Eye (tissue), 1 donor: Measurements from ENCODE around the gene PLGRKT.
"Not testable (repeated sequence)": the region's sequence is repeated elsewhere in the genome, so short reads cannot be mapped to it uniquely, and the experiment has no call there.

Experiments used
- DNase-seq: peaks from one replicate; pipeline ENCODE4 v3.0.0-alpha.2; 2015

PLGRKT gene

DNA sequence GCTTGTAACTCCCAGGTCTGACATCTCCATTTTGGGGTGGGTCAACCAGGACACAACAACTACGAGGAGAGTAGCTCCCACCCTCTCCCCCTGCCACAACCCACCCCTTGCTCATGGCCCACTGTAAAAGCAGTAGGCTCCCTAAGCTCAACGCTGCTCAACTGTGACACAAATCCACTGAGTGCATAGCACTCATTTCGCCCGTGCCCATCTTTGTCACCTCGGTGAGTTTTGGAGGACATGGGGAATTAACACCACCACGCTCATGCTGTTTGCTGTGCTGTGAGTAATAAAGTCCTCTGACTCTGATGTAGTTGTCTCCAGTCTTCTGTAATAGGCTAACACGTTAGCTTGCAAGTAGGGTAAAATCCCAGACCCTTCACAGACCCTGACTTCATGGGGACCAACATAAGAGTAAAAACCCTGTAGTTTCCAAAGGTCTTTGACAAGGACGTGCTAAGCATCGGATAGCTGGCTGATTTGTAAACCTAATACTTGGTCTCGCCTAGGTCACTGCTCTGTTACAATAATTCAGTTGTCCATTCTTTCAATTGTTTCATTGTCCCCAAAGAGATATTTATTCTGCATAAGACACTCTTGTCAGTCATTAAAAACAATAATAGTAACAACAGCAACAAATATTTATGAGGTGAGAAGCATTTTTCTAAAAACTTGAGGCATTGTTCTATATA, 7.7 kb downstream of the PLGRKT start:
- DNase-seq, result no peak

DNA sequence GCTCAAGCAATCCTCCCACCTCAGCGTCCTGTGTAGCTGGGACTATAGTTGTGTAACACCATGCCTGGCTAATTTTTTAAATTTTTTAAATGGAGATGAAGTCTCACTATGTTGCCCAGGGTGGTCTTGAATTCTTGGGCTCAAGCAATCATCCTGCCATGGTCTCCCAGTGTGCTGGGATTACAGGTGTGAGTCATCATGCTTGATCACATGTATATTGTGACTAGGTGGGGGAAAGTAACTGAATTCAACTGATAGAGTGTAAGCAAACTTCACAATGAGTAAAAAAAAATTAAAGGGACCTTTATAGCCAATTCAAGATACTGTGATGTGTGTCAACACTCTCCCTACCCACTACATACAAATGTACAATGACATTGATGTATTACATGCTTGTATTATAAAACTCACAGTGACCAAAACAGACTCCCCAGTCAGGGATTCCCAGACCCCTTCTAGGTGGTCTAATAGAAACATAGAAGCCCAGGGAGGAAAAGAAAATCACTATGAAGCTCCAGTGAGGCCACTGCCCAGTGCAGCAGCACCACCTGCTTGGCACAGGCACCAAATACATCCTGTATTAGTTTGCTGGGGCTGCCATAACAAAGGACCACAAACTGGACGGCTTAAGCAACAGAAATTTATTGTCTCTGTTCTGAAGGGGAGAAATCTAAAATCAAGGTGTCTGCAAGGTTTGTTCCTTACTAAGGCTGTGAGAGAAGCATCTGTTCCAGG, 8.8 kb downstream of the PLGRKT start:
- no peak for DNase-seq

DNA sequence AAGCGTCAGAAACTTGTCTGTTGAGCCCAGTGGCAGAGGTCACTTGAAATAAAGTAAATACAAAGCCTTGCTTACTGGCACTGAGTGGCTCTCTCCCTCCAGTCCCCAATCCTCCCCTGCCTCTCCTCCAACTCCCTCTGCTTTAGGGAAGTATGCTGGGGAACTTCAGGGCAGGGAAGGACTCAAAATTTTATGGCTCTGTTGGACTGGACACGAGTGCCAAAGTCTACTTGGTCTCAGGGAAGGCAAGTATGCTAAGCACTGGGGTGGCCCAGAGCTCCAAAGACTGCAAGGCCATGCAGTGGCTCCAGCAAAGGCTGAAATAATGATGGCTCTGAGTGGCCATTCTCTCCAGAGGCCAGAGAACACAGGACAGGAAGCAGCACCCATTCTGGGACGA, 9.6 kb downstream of the PLGRKT start:
- DNase-seq, result no peak

DNA sequence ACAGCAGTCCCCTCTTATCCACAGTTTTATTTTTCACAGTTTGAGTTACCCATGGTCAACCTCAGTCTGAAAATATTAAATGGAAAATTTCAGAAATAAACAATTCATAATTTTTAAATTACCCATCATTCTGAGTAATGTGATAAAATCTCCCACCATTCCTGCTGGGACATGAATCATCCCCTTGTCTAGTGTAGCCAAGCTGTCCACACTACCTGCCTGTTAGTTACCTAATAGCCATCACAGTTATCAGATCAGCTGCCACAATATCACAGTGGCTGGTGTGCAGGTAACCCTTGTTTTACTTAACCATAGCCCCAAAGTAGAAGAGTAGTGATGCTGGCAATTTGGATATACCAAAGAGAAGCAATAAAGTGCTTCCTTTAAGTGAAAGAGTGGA, 10.7 kb downstream of the PLGRKT start:
- DNase-seq, result no peak

DNA sequence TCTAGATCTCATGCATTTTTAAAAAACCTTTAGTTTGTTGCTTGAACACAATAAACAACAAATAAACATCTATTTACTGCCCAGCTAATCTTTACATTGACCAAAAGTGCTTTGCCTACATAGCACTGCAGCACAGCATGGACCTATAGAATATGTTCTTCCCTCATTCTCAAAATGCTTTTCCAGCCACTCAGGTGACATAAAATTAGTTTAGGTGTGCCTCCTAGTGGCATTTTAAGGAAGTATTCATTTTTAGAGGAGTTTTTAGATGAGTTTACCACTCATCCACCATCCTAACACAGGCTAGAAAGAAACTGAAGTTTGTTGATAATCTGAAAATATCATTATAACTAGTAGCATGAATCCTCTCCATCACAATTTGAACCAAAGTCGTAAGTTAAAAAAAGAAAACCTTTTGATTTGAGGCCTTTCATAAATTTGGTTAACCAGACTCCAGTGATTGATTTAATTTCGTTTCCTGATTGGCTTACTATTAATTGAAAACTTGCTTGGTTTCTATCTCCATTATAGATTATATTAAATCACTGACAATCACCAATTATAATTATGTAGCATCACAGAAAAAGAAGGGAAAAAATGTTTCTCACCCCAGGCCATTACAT, 12.6 kb downstream of the PLGRKT start:
- DNase-seq, result peak; percentile 2

DNA sequence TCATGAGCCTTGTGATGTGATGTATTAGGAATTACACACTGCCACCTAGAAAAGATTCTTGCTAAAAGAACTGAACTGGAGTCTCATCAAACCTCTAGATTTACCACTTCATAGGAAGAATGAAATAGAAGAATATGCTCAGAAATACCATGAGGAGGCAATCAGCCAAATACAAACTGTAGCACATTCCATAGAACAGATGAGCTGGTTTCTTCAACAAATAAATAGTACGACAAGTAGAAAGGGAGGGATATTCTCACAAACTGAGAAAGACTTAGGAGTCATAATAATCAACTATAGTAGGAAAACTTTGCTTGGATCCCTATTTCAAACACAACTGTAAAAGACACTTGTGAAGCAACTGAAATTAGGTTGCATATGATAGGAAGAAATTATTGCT, 15.4 kb downstream of the PLGRKT start:
- DNase-seq, result no peak

DNA sequence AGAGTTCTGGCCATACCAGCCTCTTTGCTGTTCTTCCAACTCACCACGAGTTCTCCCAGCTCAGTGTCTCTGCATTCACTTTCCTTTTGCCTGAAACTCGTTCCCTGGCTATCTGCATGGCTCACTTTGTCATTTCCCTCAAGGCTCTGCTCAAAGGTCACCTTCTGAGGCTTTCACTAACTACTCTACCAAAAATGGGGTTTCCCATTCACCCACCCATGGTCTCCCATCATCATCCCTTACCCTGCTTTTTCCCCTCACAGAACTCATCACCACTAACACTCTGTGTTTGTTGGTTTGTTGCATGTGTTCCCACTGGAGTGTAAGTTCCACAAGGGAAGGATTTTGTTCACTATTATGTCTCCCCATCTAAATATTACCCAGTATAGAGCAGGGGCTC, 16.6 kb downstream of the PLGRKT start:
- no peak for DNase-seq

DNA sequence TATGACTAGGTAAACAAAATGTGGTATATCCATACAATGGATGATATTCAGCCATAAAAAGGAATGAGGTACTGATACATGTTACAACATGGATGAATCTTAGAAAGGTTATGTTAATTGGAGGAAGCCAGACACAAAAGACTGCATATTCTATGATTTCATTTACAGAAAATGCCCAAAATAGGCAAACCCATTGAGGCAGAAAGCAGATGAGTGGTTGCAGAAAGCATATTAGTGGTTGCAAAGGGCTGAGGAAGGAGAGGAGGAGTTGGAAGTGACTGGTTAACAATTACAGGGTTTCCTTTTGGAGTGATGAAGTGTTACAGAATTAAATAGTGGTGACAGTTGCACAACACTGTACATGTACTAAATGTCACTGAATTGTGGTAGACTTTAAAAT, 17.7 kb downstream of the PLGRKT start:
- DNase-seq, result no peak

DNA sequence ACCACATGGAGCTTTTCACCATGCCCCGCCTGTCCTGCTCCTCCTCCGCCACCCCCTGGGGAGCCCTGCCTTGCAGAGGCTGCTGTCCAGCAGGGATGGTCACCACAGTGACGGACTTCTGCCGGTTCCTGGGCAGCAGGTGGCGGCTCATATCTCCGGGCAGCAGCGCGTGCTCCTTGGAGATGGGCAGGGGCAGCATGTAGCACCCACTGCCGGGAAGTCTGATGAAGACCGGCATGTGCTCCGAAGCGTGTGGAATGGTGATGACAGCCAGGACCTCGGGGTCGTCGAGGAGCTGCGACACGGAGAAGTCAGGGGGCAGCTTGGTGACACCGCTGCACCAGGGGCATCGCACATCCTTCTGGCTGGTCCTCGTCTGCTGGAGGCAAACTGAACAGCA, 19.2 kb downstream of the PLGRKT start:
- no peak for DNase-seq

DNA sequence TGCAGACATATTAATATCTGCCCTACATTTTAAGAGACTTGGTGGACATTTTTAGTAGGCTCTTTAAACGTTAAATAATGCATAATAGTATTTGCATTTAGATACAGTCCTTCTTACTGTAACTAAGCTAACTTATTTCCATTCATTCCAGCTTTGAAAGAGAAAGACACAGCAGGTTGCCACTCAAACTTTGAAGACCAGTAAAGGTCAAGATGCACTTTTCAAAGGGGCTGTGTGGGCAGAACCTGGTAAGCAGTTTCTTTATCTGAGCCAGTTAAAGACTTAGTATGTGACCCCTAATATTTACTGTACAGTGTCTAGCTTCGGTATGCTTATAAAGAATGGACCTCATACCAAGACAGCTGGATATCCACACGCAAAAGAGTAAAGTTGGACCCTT, 20.8 kb downstream of the PLGRKT start:
- no peak for DNase-seq

DNA sequence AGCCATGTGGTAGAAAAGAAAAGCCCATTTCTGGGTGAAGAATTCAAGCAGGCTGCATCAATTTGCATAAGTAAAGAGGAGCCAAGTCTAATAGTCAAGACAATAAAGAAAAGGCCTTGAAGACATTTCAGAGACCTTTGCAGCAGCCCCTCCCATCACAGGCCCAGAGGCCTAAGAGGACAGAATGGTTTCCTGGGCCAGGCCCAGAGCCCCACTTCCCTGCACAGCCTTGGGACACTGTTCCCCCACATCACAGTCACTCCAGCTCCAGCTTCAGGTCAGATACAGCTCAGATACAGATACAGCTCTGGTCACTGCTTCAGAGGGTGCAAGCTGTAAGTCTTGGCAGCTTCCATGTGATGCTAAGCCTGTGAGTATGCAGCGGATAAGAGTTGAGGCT, 29.1 kb downstream of the PLGRKT start:
- DNase-seq, result no peak

DNA sequence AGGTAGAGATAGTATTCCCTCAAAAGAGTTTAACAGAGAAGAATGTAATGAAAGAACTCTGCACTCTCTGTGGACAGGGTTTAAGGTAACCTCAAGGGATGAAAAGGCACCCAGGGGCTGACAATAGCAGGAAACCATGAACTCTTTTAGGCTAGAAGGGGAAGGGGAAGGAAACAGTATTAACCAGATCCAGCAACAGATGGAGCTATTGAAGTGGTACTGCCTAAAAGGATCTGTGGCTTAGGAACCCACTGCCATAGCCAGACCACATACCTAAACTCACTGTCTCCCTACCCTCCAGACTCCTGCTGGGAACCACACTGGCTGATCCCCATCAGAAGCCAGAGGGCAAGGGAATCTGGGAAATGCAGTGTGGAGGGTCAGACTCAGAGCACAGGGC, 35.5 kb downstream of the PLGRKT start:
- DNase-seq, result no peak

DNA sequence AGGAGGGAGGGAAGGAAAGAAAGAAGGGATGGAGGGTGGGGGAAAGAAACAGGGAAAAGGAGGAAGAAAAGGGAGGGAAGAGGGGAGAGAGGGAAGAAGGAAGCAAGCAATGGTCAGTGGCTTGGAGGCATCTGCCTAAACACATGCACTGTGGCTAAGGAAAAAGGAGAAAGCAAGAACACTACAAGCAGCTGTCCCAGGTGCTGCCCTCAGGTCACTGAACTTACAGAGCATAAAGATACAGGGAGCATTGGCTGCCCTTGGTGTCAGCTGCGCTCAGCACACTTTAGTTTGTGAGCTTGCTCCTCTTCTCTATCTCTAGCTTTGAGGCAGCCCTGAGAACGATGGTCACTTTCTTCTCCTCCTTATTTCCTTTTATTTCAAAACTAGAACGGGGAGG, 40.2 kb downstream of the PLGRKT start:
- DNase-seq, result not testable (repeated sequence)

DNA sequence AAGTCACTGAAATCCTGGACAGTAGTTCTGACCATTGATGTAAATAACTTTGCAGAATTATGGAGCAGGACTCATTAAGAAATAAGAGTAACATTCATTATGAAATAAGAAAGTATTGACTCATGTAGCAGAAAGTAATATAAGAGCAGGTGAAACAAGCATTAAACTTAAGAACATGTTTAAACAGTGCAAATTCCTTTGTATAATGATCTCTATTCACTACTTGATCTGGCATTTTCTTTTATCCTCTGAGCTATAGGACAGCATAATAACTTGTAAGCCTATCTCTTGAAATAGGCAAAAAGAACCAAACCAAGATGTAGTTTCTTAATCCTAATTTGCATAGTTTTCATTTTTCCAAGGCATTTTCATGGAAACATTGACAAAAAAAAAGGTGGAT, 42.3 kb downstream of the PLGRKT start:
- no peak for DNase-seq

DNA sequence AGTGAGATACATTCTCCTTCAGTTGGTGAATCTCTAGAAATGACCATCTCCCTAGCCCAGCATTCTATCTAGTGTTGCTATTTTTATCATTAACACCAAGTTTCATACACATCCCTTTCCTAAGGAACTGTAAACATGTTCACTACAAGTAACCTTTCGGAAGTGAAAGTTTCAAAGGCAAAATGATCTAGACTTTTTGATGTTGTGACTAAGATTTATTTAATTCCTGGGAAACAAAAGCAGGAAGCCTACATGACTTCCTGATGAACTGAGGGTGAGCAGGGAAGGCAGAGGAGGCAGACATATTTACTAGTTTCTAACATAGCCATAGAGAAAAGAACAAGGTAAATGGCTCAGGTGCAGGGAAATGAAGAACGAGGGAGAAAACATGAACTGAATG, 43.7 kb downstream of the PLGRKT start:
- not testable (repeated sequence) for DNase-seq

DNA sequence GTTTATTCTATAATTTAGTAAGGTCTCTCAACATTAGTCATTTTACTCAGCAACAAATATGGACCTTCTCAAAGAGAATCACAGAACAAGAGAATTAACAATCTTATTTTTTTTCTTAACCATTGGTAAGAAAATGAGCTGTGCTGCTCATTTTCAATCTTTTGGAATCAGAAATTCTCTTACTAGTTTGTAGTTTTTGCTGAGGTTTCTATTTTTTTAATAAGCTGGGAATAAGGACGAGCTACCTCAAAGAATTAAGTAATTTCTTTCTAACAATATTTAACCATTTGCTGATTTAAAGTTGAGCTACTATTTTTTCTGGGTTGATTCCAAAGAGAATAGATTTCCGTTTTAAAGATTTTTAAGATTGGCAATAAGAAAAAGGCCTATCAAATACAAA, 44.2 kb downstream of the PLGRKT start:
- DNase-seq, result no peak

DNA sequence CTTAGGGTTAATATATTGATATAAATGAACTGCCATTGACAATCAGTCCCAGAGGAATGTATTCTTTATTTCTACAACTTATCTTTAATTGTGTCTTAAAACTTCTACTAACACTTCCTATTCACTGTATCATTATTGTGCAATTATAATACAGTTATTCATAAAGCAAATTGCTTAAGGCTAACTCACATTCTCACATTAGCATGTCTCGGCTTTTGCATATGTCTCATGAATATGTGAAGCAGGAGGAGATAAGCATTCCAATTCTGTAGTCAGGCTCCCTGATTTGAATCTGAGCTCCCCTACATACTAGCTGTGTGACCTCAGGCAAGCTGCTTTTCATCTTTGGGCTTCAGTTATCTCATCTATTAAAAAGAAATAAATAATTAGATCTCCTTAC, 45.4 kb downstream of the PLGRKT start:
- DNase-seq, result no peak

DNA sequence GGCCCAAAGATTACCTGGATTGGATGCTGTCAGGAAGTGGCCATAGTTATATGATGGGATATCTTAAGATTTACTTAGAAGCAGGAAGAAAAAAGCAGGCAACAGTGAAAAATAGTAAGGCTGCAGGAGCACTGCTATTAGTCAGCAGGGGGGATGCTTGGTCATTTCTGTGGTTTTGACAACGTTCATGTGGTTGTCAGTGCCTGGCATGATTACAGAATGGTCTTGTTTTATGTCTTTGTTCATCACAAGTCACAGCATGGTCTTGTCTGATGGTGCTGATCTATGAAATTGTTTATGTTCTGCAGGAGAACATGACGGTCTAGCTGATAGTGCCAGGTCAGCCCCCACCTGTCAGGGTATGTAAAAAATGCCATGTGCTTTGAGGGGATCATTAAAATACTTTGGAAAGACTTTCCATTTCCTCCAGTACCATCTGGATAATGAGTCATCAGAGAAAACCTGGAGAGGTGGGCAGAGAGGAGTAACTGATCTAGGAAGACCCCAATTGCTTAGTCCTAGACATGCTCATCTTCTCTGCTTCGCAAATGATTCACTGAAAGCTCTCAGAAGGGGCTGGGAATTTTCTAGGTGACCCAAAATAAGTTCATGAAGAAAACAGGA, 48.5 kb downstream of the PLGRKT start:
- DNase-seq, result no peak

DNA sequence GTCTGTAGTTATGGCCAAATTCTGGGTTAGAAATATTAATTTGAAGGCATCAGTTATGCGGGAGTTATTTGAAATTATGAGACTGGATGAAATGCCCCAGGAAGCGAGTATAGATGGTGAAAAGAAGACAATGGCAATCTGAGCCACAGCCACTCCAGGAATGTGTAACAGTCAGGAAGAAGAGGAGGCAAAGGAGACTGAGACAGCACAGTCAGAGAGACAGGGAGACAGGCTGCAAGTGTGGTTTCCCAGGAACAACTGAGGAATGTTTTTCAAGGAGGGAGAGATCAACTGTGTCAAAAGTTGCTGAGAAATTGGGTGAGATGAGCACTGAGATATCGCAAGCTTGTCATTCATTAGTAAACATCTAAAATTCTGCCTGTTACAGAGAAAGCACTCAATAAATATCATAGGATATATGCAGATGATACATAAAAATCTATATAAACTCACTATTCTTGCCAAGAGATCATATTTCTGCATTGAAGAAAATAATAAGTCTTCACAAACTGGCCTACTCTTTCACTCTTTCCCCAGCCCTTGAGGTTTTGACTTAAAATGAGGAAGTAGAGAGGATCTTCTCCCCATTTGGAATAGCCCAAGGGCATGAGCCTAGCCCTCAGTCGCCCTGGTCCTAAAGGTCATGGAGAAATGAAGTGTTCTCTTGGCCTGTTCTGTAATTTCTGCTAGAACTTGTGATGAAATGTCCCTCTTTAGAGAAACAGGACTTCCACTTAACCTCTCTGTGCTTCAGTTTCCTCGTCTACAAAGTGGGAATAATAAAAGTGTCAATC, 49.5 kb downstream of the PLGRKT start:
- no peak for DNase-seq

DNA sequence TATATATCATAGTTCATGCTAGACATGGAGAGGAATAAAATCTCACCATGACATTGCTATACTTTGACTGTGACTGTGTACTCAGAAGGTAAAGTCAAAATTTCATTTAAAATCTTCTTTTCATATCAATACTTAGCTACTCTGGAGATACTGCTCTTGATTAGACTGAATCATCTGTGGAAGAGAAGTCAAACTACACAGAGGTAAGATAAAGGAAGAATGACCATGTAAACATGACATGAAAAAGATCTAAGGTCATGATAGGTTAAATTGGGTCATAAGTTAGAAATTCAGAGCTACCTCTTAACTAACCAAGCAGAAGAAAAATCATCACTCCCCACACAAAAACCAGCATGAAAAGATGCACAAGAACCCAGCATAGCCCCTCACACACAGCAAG, 53.3 kb downstream of the PLGRKT start:
- DNase-seq, result no peak

DNA sequence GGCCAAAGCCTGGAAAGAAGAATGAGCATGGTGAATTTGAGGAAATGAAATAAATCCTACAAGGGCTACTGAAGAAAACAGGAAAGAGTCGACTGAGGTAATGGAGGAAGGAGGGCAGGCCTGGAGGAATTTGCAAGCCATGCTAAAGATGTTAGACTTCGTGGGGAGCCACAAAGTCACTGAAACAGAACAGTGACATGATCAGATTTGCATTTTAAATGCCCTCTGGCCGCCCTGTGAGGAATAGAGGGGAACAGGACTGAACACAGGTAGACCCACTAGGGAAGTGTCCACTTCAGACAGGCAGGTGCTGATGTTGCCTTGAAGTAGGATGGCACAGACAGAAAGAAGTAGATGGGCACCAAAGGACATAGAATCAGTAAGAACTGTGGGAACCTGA, 55.2 kb downstream of the PLGRKT start:
- no peak for DNase-seq

DNA sequence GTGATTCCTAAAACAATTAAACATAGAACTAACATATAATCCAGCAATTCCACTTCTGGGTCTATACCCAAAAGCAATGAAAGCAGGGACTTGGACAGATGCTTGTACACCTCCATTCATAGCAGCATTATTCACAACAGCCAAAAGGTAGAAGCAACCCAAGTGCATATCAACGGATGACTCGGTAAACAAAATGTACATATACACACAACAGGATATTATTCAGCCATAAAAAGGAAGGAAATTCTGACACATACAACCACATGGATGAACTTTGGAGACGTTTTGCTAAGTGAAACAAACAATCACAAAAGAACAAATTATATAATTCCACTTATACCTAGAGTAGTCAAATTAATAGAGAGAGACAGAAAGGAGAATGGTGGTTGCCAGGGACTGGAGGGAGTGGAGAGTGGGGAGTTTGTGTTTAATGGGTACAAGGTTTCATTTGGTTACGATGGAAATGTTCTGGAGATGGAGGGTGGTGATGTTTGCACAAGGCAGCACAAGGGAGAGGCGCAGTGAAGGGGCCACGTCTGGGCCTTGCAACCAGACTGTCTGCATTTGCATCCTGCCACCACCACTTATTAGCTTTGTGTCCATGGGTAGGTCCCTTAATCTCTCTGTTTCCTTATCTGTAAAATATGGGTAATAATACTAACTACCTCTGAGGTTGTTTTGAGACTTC, 61.8 kb downstream of the PLGRKT start:
- DNase-seq, result no peak
